Urinary bladder (tissue), 4 donors: ENCODE measurements around the gene MAP3K2. TPM values are rescaled to one million over a fixed set of nuclear protein-coding genes. Genes with fewer than 3 reads are reported as not detected.

Experiments
- DNase-seq: peaks from one replicate; pipeline ENCODE4 v3.0.0-alpha.2; 2015; ENCODE audit errors: extremely low spot score
- H3K27ac ChIP-seq: one replicate; pipeline ENCODE4 v1.5.1; 2013; ENCODE audit warnings: low read depth, mild to moderate bottlenecking, moderate library complexity
- H3K36me3 ChIP-seq: one replicate; pipeline ENCODE4 v1.6.1; 2013; ENCODE audit warnings: mild to moderate bottlenecking, moderate library complexity; ENCODE audit not compliant: insufficient read depth
- H3K4me1 ChIP-seq: one replicate; pipeline ENCODE4 v1.6.1; 2013; ENCODE audit warnings: mild to moderate bottlenecking, moderate library complexity; ENCODE audit not compliant: insufficient read depth
- H3K4me3 ChIP-seq: one replicate; pipeline ENCODE4 v1.5.1; 2013; ENCODE audit warnings: low read depth, low read length
- WGBS: extraction: QIAGEN DNeasy Blood & Tissue Kit; methylation state at CpG from one replicate; pipeline ENCODE4 v1.1.7; 2013; 5-methylcytosine and 5-hydroxymethylcytosine counted together
- polyA plus RNA-seq: library from polyadenylated mRNA; stranded (reverse); fragments of 200-250 nt; gene quantifications from one replicate; pipeline ENCODE4 v1.2.3, GENCODE V29; 2013
- total RNA-seq: library from RNA; depleted of rRNA; stranded (reverse); fragments of >200 nt; gene quantifications from one replicate; pipeline ENCODE4 v1.2.3, GENCODE V29; 2014
- donor health status: healthy with polysubstance abuse.
- donor health status: healthy.

Gene MAP3K2
- total and polyA plus RNA-seq, 2 donors, result 11.3 to 61.3 TPM

DNA sequence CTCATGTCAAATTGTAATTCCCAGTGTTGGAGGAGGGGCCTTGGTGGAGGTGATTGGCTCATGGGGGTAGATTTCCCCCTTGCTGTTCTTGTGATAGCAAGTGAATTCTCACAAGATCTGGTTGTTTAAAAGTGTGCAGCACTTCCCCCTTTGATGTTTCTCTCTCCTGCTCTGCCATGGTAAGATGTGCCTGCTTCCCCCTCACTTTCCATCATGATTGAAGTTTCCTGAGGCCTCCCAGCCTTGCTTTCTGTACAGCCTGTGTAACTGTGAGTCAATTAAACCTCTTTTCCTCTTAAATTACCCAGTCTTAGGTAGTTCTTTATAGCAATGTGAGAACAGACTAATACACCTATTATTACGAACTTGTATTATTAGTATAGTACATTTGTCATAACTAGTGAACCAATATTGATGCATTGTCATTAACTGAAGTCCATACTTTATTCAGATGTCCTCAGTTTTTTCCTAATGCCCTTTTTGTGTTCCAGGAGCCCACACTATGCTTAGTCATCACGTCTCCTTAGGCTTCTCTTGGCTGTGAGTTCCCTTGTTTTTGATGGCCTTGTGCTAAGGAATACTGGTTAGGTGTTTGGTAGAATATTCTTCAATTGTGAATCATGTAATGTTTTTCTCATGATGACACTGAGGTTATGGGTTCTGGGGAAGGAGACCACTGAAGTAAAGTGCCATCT lies 4.5 kb upstream of the MAP3K2 start:
- Histone ChIP-seq H3K36me3 (no peaks in the 10 kb centered on the region), H3K4me3 (no peak overlapping the region), H3K27ac (no peak overlapping the region), H3K4me1 (no peaks in the 10 kb centered on the region)
- WGBS, result 88% methylated on average over 2 of the region's 2 CpGs
- no peak for DNase-seq

DNA sequence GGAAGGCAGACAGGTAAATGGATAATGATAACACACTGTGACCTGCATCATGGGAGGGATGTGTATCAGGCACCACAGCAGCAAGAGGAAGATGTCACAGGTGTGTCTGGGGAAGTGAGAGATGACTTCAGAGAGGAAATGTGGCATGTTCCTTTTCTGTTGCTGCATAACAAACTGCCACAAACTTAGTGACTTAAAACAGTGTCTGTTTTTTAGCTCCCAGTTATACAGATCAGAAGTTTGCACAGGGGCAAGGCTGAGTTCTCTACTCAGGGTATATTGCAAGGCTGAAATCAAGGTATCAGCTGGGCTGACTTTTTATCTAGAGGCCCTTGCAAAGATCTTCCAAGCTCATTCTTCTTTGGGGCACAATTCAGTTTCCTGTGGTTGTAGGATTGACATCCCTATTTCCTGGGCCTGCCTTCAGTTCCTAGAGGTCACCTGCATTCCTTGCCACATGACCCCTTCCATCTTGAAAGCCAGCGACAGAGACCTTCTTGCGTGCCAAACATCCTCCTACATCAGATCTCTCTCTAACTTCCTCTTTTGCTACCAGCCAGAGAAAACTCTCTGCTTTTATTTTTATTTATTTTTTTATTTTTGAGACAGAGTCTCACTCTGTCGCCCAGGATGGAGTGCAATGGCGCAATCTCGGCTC lies 2.1 kb upstream of the MAP3K2 start:
- H3K4me1 ChIP-seq, result no peaks in the 10 kb centered on the region
- H3K4me3 ChIP-seq, result no peak overlapping the region
- no peak for DNase-seq
- WGBS, result 88% methylated on average over 5 of the region's 5 CpGs
- H3K36me3 ChIP-seq, result no peaks in the 10 kb centered on the region
- H3K27ac ChIP-seq, result no peak overlapping the region

DNA sequence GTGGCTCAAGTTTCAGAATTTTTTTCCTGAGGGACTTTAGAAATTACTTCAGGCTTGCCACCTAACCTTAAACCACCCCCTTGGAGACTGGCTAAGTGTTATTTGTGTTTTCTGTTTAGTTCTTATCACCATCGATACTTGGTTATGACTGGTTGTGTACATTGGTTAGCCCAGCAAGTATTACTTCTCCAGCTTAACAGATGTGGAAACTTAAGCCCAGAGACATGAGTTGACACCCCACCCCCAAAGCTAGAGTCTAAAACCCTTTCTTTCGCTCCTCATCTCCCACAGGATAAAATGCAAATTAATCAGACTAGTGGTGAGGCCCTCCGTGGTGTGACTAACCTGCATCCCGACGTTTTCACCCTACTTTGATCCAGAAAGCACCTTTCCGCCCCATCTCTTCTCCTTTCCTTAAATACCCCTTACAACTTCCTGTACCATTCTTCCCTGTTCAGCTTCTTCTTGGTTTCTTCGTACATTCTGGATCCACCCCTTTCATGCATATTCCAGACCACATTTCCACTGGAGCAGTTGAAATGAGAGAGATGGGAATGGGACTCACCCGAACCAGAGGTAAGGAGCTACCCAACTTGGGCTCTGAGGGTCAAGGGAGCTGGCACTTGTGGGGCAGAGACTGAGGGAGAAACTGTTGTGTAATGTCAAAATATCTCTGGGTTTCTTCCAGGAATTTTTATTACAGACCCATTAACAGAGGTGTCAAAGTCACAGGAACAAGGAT lies 819 bp upstream of the MAP3K2 start:
- no peak for DNase-seq
- H3K4me3 ChIP-seq, result peak overlapping the region; percentile 72
- WGBS, result 54% methylated on average over 8 of the region's 8 CpGs
- no peaks in the 10 kb centered on the region for H3K36me3 ChIP-seq
- peak overlapping the region; percentile 93 for H3K27ac ChIP-seq
- H3K4me1 ChIP-seq, result no peaks in the 10 kb centered on the region

DNA sequence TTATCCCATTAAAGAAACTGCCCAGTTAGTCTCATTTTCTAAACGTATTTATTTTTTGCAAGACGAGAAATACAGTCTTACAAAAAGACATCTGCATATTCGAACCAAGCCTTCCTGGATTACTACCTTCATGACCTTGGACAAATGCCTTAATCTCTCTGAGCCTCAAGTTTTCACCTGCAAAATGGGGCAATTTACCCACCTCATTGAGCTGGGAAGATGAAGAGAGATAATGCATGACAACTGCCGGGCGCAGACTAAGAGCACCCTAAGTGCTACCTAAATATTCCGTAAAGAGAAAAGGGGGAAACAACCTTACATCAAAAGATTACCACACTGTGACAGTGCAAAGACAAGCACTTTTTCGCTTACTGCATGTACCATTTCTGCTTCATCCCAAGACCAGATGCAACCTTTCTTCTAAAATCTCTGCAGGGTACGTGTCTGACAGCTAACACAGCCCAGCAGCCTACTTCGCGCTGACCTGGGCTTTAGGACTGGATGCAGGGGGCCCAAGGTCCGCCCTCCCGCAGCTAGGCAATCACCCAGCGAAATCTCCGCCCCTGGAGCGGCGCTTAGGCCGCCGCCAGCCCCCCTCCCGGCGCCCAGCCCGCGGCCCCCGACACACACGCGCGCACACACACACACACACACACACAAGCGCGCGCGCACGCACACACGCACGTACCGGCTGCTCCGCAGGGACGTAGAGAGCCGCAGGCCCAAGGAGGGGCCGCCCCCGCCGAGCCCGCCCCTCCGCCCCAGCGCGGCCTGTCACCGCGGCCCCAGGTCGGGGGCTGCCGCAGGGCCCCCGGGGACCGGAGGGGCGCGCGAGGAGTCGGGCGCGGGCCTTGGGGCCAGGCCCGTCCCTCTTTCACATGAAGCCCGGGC lies 766 bp downstream of the MAP3K2 start:
- H3K4me3 ChIP-seq, result peak overlapping the region; percentile 72
- peak; percentile 54 for DNase-seq
- H3K27ac ChIP-seq, result peak overlapping the region; percentile 96
- no peaks in the 10 kb centered on the region for H3K4me1 ChIP-seq
- under 1% methylated on average over 56 of the region's 58 CpGs for WGBS
- no peaks in the 10 kb centered on the region for H3K36me3 ChIP-seq

DNA sequence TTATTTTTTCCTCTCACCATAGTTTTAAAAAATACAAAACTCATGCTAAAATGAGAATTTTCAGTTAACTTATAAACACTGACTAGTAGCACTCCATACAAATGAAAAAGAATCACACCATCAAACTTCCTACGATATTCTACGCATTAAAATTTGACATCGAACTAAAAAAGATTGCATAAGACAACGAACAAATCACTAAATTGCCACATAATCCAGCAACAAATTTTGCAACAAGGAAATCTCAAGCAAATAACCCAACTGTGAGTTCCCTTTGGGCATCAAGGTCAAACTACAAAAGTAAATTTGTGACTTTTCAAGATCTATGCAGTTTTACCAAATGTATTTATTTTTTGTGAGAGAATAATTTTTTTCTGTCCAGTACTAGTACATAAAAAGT lies 1.5 kb downstream of the MAP3K2 start:
- H3K27ac ChIP-seq, result no peak overlapping the region
- no peaks in the 10 kb centered on the region for H3K36me3 ChIP-seq
- H3K4me3 ChIP-seq, result no peak overlapping the region
- WGBS, result 57% methylated on average over 4 of the region's 4 CpGs
- no peaks in the 10 kb centered on the region for H3K4me1 ChIP-seq
- no peak for DNase-seq

DNA sequence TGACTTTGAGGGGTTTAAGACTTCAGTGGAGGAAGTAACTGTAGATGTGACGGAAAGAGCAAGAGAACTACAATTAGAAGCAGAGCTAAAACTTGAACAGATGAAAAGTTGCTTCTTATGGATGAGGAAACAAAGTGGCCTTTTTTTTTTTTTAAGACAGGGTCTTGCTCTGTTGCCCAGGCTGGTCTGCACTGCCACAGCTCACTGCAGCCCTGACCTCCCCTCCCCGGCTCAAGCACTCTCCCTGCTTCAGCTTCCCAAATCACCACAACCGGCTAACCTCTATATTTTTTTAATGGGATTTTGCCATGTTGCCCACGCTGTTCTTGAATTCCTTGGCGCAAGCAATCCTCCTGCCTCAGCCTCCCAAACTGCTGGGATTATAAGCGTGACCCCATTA lies 3.2 kb downstream of the MAP3K2 start:
- WGBS, result 89% methylated on average over 6 of the region's 6 CpGs
- Histone ChIP-seq H3K4me1 (no peaks in the 10 kb centered on the region), H3K27ac (no peak overlapping the region), H3K4me3 (no peak overlapping the region), H3K36me3 (no peaks in the 10 kb centered on the region)
- DNase-seq, result no peak

DNA sequence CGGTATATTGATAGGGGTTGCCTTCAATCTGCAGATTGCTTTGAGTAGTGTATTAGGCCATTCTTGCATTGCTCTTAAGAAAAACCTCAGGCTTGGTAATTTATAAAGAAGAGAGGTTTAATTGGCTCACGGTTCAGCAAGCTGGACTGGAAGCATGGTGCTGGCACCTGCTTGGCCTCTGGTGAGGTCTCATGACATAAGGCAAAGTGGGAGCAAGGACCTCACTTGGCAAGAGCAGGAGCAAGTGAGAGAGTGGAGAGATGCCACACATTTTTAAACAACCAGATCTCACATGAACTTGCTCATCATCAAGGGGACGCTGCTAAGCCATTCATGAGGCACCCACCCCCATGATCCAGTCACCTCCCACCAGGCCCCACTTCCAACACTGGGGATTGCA lies 4.9 kb downstream of the MAP3K2 start:
- no peaks in the 10 kb centered on the region for H3K36me3 ChIP-seq
- H3K27ac ChIP-seq, result no peak overlapping the region
- H3K4me3 ChIP-seq, result no peak overlapping the region
- 73% methylated on average over 3 of the region's 3 CpGs for WGBS
- no peaks in the 10 kb centered on the region for H3K4me1 ChIP-seq
- no peak for DNase-seq

DNA sequence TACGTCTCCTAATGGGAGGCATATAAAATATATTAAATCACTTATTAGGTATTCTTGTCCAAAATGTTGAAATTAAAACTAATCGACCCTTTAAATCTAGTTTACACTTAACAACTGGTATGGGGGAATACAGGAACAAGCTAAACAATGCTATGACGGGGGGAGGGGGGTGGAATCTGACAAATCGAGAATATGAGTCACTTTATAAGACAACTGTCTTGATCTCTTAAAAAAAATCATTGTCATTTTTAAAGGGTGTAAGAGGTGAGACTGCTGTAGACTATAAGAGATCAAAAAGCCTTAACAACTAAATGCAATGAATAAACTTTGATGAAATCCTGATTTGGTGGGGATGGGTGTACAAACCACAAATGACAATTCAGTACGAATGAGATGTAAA lies 6.0 kb downstream of the MAP3K2 start:
- H3K27ac ChIP-seq, result no peak overlapping the region
- WGBS, result 64% methylated on average over 5 of the region's 5 CpGs
- no peak for DNase-seq
- H3K36me3 ChIP-seq, result no peaks in the 10 kb centered on the region
- H3K4me3 ChIP-seq, result no peak overlapping the region
- no peaks in the 10 kb centered on the region for H3K4me1 ChIP-seq

DNA sequence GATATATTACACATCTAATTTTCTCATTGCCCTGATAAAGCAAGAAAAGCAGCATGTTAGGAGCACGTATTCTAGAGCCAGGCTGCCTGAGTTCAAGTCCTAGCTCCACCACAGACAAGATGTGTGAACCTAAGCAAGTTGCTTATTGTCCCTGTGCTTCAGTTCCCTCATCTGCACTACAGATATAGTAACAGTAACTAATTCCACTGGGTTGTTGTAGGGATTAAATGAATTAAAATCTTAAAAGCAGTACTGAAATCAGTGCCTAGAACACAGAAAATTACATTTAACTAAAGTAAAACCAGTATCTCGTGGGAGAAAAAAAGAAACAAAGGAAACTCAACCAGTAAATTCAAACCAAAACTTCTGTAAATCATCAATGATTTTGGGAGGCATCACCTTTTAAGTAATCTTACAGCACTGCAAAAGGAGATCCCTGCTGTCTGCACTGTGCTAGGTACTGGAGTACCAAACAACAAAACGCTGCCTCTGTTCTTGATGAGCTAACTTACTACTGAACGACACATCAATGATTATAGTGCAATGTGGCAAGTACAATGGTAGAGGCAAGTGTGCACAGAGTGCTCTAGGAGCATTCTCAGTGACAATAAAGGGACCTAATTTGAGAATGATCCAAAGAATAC lies 7.9 kb downstream of the MAP3K2 start:
- no peaks in the 10 kb centered on the region for H3K4me1 ChIP-seq
- H3K36me3 ChIP-seq, result no peaks in the 10 kb centered on the region
- WGBS, result 89% methylated on average over 4 of the region's 4 CpGs
- no peak overlapping the region for H3K4me3 ChIP-seq
- no peak for DNase-seq
- no peak overlapping the region for H3K27ac ChIP-seq

DNA sequence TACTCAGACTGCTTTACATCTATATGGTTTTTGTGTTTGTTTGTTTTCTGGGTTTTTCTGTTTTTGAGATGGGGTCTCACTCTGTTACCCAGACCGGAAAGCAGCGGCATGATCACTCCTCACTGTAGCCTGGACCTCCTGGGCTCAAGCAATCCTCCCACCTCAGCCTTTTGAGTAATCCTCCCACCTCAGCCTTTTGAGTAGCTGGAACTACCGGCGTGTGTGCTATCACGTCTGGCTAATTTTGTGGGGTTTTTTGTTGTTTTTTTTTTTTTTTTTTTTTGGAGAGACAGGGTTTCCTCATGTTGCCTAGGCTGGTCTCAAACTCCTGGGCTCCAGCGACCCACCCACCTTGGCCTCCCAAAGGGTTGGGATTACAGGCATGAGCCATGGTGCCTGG lies 9.1 kb downstream of the MAP3K2 start:
- H3K4me3 ChIP-seq, result no peak overlapping the region
- H3K4me1 ChIP-seq, result no peaks in the 10 kb centered on the region
- 89% methylated on average over 6 of the region's 6 CpGs for WGBS

DNA sequence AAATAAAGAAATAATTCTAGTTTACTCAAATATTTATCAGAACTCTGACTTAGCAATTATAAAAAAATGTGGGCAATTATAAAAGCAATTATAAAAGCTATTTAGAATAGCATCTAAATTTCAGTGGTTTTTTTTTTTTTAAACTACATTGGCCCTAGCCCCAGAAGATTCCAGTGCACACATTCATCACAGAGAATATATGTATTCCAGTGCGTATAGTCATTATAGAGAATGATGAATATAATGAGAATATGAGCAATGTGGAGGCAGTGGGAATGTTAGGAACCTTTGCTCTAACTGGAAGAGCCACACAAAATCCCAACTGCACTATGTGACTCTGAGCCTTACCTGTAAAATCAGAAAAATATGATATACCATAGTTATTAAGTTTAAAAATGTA lies 10.5 kb downstream of the MAP3K2 start:
- DNase-seq, result no peak
- Histone ChIP-seq H3K4me3 (no peak overlapping the region), H3K27ac (no peak overlapping the region), H3K36me3 (no peaks in the 10 kb centered on the region), H3K4me1 (no peaks in the 10 kb centered on the region)
- 85% methylated on average over 1 of the region's 1 CpG for WGBS

More for the DNA sequence above, 9.1 kb downstream of the MAP3K2 start:
- DNase-seq, result no peak
- Histone ChIP-seq H3K36me3 (no peaks in the 10 kb centered on the region), H3K27ac (no peak overlapping the region)

DNA sequence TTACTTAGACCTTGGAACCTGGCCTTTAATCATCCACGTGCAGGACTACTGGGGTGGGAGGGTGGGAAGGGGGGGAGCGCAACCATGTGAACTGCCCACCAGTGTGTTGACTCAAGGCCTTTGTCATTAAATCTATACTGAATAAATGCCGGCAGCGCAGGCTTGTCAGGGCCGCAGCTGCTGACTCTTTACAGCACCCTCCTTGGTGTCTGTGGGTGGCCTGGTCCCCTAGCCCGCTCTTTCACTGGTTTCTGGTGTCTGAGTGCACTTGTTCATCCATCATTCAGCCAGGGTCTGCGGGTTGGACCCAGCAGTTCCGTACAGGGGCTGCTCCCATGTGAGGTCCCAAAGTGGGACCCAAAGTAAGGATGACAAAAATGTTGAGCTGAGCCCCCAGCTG lies 11.5 kb downstream of the MAP3K2 start:
- Histone ChIP-seq H3K4me3 (no peak overlapping the region), H3K27ac (no peak overlapping the region), H3K4me1 (no peaks in the 10 kb centered on the region), H3K36me3 (no peaks in the 10 kb centered on the region)
- WGBS, result 90% methylated on average over 8 of the region's 8 CpGs
- DNase-seq, result no peak
